HG03060 (cell line): Measurements from ENCODE around the gene ERCC6.

ENCODE experiments used
- ATAC-seq: cut with Tn5 transposase; IDR thresholded peaks from one replicate; pipeline ENCODE4 v1.9.1; 2021; ENCODE audit warnings: low read depth, moderate number of reproducible peaks; ENCODE audit not compliant: unreplicated experiment

The ERCC6 gene

GRCh38 chr10:49465736-49466135, 73.2 kb downstream of the ERCC6 start:
- ATAC-seq, result no peak
